K562 (cell line): ENCODE measurements around the gene DPEP1. TPM values are rescaled to one million over a fixed set of nuclear protein-coding genes. Genes with fewer than 3 reads are reported as not detected.

Experiments
- BHLHE40 ChIP-seq: IDR thresholded peaks from 2 replicates; pipeline ENCODE4 v1.6.1; 2011; ENCODE audit warnings: low read length, improper control_type of control experiment
- CTCF ChIP-seq, 3 experiments: IDR thresholded peaks in 2 of 3; conservative IDR thresholded peaks in 1 of 3; 2 replicates each; pipeline ENCODE4 v1.5.1; 2011 to 2012; ENCODE audit warnings: low read length in 3 of 3, mild to moderate bottlenecking in 3 of 3, control low read depth in 2 of 3, improper control_type of control experiment in 1 of 3, inconsistent platforms in 1 of 3, low read depth in 1 of 3, mixed read lengths in 1 of 3, moderate library complexity in 1 of 3; ENCODE audit not compliant: insufficient read depth in 2 of 3
- CTCFL ChIP-seq: IDR thresholded peaks from 2 replicates; pipeline ENCODE4 v1.6.1; 2011; ENCODE audit warnings: borderline replicate concordance, low read depth, mild to moderate bottlenecking, moderate library complexity, low read length; ENCODE audit not compliant: insufficient read depth, poor library complexity, severe bottlenecking
- ERF ChIP-seq: fragments of 450-650 bp; formaldehyde crosslinking; IDR thresholded peaks from 2 replicates; pipeline ENCODE4 v1.4.0; 2020; ENCODE audit warnings: mild to moderate bottlenecking, mixed read lengths
- GABPB1 ChIP-seq: sonication (generic); formaldehyde crosslinking; IDR thresholded peaks from 2 replicates; pipeline ENCODE4 v1.8.0; 2022; ENCODE audit warnings: mild to moderate bottlenecking, missing genetic modification reagents
- NFIX ChIP-seq: fragments of 250-450 bp; sonication (Bioruptor Pico); IDR thresholded peaks from 2 replicates; pipeline ENCODE4 v1.4.0; 2020; ENCODE audit warnings: low read depth, mild to moderate bottlenecking, moderate library complexity
- NFRKB ChIP-seq: fragments of 450-650 bp; IDR thresholded peaks from 2 replicates; pipeline ENCODE4 v1.6.1; 2016; ENCODE audit warnings: low read depth
- PML ChIP-seq: IDR thresholded peaks from 2 replicates; pipeline ENCODE4 v1.6.1; 2012; ENCODE audit warnings: low read length, inconsistent platforms
- PRMT5 ChIP-seq: sonication (generic); formaldehyde crosslinking; IDR thresholded peaks from 2 replicates; pipeline ENCODE4 v1.5.0; 2020; ENCODE audit warnings: missing genetic modification reagents
- SMC3 ChIP-seq: conservative IDR thresholded peaks from 2 replicates; pipeline ENCODE4 v1.6.1; 2011; ENCODE audit warnings: low read depth, low read length, improper control_type of control experiment; ENCODE audit not compliant: insufficient read depth
- WHSC1 ChIP-seq: IDR thresholded peaks from one replicate; pipeline ENCODE4 v1.6.1; 2012; ENCODE audit warnings: low read length, control low read depth, inconsistent platforms
- ZBTB49 ChIP-seq: sonication (generic); formaldehyde crosslinking; IDR thresholded peaks from 2 replicates; pipeline ENCODE4 v1.8.0; 2022; ENCODE audit warnings: missing genetic modification reagents, mild to moderate bottlenecking, borderline replicate concordance
- ZBTB9 ChIP-seq: fragments of 450-650 bp; formaldehyde crosslinking; IDR thresholded peaks from 2 replicates; pipeline ENCODE4 v1.4.0; 2020; ENCODE audit warnings: mild to moderate bottlenecking, moderate library complexity
- ZNF212 ChIP-seq: fragments of 450-650 bp; formaldehyde crosslinking; IDR thresholded peaks from 2 replicates; pipeline ENCODE4 v1.4.0; 2020; ENCODE audit warnings: mild to moderate bottlenecking
- polyA plus RNA-seq, 8 experiments: library from polyadenylated mRNA; depleted of rRNA in 4 of 8; stranded (reverse) in 5 of 8; unstranded in 3 of 8; fragments of >200 nt; fragmentation: Nextera tagmentation in 2 of 8; fragmentation: Illumina TruSeq in 1 of 8; extraction: Ambion mirVana in 2 of 8; extraction: Trizol in 1 of 8; gene quantifications; 2 replicates each; pipeline versions ENCODE4 v1.2.1 to v1.2.3, GENCODE V29; 2011 to 2014; ENCODE audit warnings: inconsistent platforms in 1 of 8, missing spikeins in 1 of 8
- total RNA-seq, 7 experiments: library from RNA; depleted of rRNA in 6 of 7; stranded (reverse); fragments of >200 nt in 6 of 7; fragmentation: Illumina TruSeq in 2 of 7; extraction: Trizol in 2 of 7; gene quantifications; 2 replicates each; pipeline versions ENCODE4 v1.2.1 to v1.2.3, GENCODE V29; 2011 to 2021; ENCODE audit warnings: low replicate concordance in 1 of 7

Gene DPEP1
- total and polyA plus RNA-seq, 9 of the 15 experiments (the other 6 are each of a cell fraction or from before 2014, with no cell fraction given): 0.14 to 0.31 (median 0.20) TPM; not detected in 6

GRCh38 chr16:89599451-89599858, 14.0 kb upstream of the DPEP1 start (continued):
- TF ChIP-seq ZBTB49 (CRISPR knock-in tag): no peak
- TF ChIP-seq NFRKB: no peak
- no peak for TF ChIP-seq ZBTB9 (CRISPR knock-in tag)
- no peak for TF ChIP-seq WHSC1
- no peak for TF ChIP-seq PRMT5 (CRISPR knock-in tag)
- no peak for TF ChIP-seq PML
- TF ChIP-seq SMC3: peak; percentile 63
- TF ChIP-seq GABPB1 (CRISPR knock-in tag): no peak
- TF ChIP-seq CTCF (IDR thresholded peaks at IDR 0.05 in 2 of 3, conservative IDR thresholded peaks at IDR 0.05 in 1 of 3; ENCODE audit: insufficient read depth in 2 of 3, low read depth in 1 of 3, low read length in 3 of 3): peak; percentile 75 to 81 (median 78)
- TF ChIP-seq NFIX (CRISPR knock-in tag): no peak
- TF ChIP-seq BHLHE40: 0 out of 2 replicates have a peak, but pooled peaks have one; percentile 9
- no peak for TF ChIP-seq CTCFL
- TF ChIP-seq ERF: no peak
- TF ChIP-seq ZNF212 (CRISPR knock-in tag): no peak
